ENCODE data around the gene EBI3. TPM values are rescaled to one million over a fixed set of nuclear protein-coding genes. Genes with fewer than 3 reads are reported as not detected.

The EBI3 gene
- total RNA-seq, 1 experiment from 2014 or later, result 3.0 TPM

- TF ChIP-seq POLR2AphosphoS5 (IDR thresholded peaks at IDR 0.05; ENCODE audit: low read depth, low read length), result no peak
- no peak for TF ChIP-seq SIN3A (IDR thresholded peaks at IDR 0.05; ENCODE audit: borderline replicate concordance, insufficient read depth, low read depth, low read length)
- no peak for TF ChIP-seq CTCF (IDR thresholded peaks at IDR 0.05)
- no peak for TF ChIP-seq TCF7L2 (IDR thresholded peaks at IDR 0.05; ENCODE audit: low read depth, low read length)
- TF ChIP-seq REST (IDR thresholded peaks at IDR 0.05; ENCODE audit: insufficient read depth in 1 of 2, low read depth in 2 of 2, low read length in 1 of 2), result no peak
- Histone ChIP-seq H3K4me1 (ENCODE audit: control insufficient read depth, insufficient read depth, low read length) (peaks cover 3% of the 10 kb centered on the region; the same call in 1 of the 2 replicates), H3K9me3 (ENCODE audit: control insufficient read depth, insufficient read depth, low read depth, low read length) (no peaks in the 10 kb centered on the region), H3K36me3 (ENCODE audit: control insufficient read depth, insufficient read depth, low read length) (no peaks in the 10 kb centered on the region), H3K4me3 (ENCODE audit: low read depth in 2 of 2, low read length in 2 of 2) (no peak overlapping the region), H3K27me3 (ENCODE audit: control insufficient read depth, insufficient read depth, low read length) (peaks cover 3% of the 10 kb centered on the region; the same call in 1 of the 2 replicates), H3K27ac (ENCODE audit: low read length) (no peak overlapping the region)
- ATAC-seq (no peak), DNase-seq (ENCODE audit: low read depth, low spot score) (no peak)
- in situ Hi-C loops (cut with HindIII; ENCODE audit: low pct_unique_long_range_greater_than_20kb, low sequenced_read_pairs) (no loop called here), intact Hi-C loops (cut with micrococcal nuclease; ENCODE audit: unreplicated experiment) (no loop called here)
- BruUV-seq (replicated peaks), result no TSS peak
- POLR2A ChIA-PET, result no interaction called here
- CTCF ChIA-PET, result no interaction called here
Observed at GRCh38 chr19:4197228-4197624, 32.1 kb upstream of the EBI3 start.

- H3K36me3 ChIP-seq (ENCODE audit: control insufficient read depth, insufficient read depth, low read length), result no peaks in the 10 kb centered on the region
- TF ChIP-seq SIN3A (IDR thresholded peaks at IDR 0.05; ENCODE audit: borderline replicate concordance, insufficient read depth, low read depth, low read length), result no peak
- no peak for TF ChIP-seq TCF7L2 (IDR thresholded peaks at IDR 0.05; ENCODE audit: low read depth, low read length)
- no peak for TF ChIP-seq CTCF (IDR thresholded peaks at IDR 0.05)
- no peak for TF ChIP-seq POLR2AphosphoS5 (IDR thresholded peaks at IDR 0.05; ENCODE audit: low read depth, low read length)
- H3K4me1 ChIP-seq (ENCODE audit: control insufficient read depth, insufficient read depth, low read length), result peaks cover 3% of the 10 kb centered on the region; the same call in 1 of the 2 replicates
- CTCF ChIA-PET, result interaction anchor here (1.3 kb wide), 1 partner anchor 58 kb away, joined by 5 read pairs; no protein-coding TSS in a partner anchor
- no peaks in the 10 kb centered on the region for H3K9me3 ChIP-seq (ENCODE audit: control insufficient read depth, insufficient read depth, low read depth, low read length)
- in situ Hi-C loops (cut with HindIII; ENCODE audit: low pct_unique_long_range_greater_than_20kb, low sequenced_read_pairs), result no loop called here
- H3K27ac ChIP-seq (ENCODE audit: low read length), result no peak overlapping the region
- peak overlapping the region; percentile 9 to 24; a peak in 3 of 4 replicates for H3K4me3 ChIP-seq (ENCODE audit: low read depth in 2 of 2, low read length in 2 of 2)
- H3K27me3 ChIP-seq (ENCODE audit: control insufficient read depth, insufficient read depth, low read length), result peaks cover 3% of the 10 kb centered on the region; the same call in 1 of the 2 replicates
- BruUV-seq (replicated peaks), result no TSS peak
- POLR2A ChIA-PET, result no interaction called here
- DNase-seq (ENCODE audit: low read depth, low spot score) (no peak), ATAC-seq (peak; percentile 84)
- intact Hi-C loops (cut with micrococcal nuclease; ENCODE audit: unreplicated experiment), result no loop called here
Observed at GRCh38 chr19:4197625-4198466, 31.5 kb upstream of the EBI3 start.

All from Panc1 (cell line).